Epithelial cell of prostate (primary cell): Measurements from ENCODE around the gene LANCL2.
"Not testable (repeated sequence)": the region's sequence is repeated elsewhere in the genome, so short reads cannot be mapped to it uniquely, and the experiment has no call there.

Source experiments
- DNase-seq: peaks from one replicate; pipeline ENCODE4 v3.0.0-alpha.2; 2011; ENCODE audit warnings: low read depth, low spot score
- H3K27ac ChIP-seq: fragments of 450-650 bp; 2 replicates; pipeline ENCODE4 v1.5.1; 2017; ENCODE audit warnings: mild to moderate bottlenecking

LANCL2 gene

DNA sequence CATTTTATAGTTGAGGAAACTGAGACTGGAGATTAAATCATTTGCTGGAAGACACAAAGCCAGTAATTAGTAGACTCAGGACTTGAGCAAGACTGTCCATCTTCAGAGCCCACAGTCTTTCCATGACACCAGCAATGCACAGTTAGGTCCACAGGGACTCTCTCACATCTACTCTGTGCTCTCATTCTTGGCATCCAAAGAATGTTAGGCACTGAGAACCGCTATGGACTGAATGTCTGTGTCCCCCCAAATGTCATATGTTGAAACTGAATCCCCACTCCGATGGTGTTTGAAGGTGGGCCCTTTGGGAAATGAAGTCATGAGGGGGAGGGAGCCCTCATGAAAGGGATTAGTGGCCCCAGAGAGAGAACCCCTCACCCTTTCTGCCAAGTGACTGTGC lies 100.6 kb downstream of the LANCL2 start:
- no peak overlapping the region for H3K27ac ChIP-seq
- DNase-seq, result no peak

DNA sequence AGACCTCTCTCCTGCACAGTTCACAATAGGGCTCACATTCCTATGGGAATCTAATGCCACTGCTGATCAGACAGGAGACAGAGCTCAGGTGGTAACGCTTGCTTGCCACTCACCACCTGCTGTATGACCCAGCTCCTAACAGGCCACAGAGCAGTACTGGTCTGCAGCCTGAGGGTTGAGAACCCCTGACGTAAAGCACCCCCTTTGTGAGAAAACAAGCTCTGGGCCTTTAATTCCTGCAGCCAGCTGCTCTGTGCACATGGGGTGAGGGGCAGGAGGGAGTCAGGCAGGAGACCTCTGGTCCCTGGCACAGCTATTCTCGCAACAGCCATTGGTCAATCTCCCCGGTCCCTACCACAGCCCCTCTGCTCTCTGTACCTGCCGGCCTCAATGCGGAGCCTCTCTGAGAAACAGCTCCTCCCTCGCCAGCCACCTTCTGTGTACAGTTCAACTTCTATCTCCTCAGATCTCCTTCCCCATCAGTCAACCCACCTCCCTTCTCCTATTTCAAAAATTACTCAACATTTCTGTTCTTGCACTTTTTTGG lies 102.0 kb downstream of the LANCL2 start:
- DNase-seq, result no peak
- H3K27ac ChIP-seq, result no peak overlapping the region

DNA sequence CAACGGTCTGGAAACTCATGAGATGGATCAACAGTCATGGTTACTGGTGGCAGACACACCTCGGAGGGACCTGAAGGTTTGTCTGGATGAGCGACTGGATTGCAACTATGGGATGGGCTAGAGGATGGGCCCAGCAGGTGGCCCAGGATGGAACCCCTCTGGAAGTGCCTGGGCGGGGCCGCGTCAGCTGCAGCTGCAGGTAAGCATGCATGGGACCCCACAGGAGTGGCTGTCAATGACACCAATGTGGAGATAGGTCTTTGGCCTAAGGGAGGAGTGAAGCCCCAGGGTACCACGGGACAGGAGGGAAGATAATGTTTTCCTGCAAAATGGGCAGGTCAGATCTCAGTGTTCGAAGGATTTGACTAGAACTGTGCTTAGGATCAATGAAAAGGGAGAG lies 103.4 kb downstream of the LANCL2 start:
- no peak overlapping the region for H3K27ac ChIP-seq
- DNase-seq, result no peak

DNA sequence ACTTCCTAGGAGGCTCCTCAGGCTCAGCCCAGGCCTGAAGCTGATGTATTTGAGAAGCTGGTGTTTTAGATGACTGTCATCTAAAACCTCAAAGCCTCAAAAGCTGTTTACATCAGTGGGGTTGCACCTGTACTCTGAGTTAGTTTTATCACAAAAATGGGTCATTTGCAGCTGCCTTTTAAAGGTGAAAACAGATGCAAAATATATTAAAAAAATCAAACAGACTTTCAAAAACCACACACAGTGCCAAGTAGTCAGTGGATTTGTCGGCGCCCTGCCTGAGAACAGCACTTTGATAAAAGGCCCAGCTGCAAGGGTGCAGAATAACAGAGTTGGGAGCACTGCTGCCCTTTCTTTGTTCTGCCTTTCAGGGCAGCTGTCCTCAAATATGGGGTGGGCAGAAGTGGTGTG lies 104.1 kb downstream of the LANCL2 start:
- DNase-seq, result no peak

DNA sequence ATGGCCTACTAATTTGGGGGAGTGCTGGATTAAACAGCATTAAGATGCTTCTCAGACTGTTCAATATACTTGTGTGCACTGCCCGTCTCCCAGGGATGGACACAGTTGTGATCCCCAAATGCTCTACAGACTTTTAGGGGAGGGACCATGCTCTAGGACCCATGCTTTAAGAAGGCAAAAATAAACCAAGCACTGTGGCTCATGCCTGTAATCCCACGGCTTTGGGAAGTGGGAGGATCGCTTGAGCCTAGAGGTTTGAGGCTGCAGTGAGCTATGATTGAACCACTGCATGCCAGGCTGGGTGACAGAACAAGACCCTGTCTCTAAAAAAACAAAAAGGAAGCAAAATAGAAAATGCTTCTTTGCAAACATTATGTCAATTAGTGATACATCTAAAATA lies 104.6 kb downstream of the LANCL2 start:
- DNase-seq, result no peak
- H3K27ac ChIP-seq, result no peak overlapping the region

More for the DNA sequence above, 104.1 kb downstream of the LANCL2 start:
- no peak overlapping the region for H3K27ac ChIP-seq

DNA sequence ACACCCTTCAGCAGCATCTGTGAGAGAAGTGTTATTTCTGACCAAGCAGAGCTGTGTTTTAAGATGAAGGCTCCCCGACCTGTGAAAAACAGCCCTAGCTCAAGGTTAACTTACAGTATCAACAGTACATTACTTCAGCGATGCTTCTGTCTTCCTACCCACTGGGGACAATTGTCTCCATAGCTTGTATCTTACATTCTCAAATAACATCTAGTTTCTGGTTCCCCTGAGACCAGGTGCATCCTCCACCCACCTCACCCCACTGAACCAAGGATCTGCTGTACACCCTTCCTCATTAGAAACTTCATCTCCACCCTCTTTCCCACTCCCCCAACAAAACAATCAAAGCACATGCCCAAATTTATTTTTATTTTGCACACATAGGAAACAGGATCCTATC lies 105.1 kb downstream of the LANCL2 start:
- no peak for DNase-seq
- no peak overlapping the region for H3K27ac ChIP-seq

DNA sequence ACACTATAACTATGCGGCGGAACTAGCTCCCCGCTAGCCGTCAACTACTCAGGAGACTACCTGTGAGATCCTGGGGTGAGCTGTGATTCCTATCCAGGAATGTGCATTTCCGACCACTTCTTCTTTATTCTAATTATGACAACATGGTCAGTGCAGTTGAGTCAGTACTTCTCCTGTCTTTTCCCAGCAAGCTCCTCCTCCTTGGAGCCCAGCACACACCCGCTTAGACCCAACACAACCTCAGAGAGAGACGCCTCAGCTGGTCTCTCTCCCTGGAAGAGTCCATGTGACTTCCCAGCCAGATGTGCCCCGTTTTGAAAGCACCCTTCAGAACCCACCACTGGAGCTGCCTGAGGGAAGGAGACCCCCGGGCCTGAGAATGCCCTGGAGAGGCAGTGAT lies 106.5 kb downstream of the LANCL2 start:
- not testable (repeated sequence) for DNase-seq, H3K27ac ChIP-seq

DNA sequence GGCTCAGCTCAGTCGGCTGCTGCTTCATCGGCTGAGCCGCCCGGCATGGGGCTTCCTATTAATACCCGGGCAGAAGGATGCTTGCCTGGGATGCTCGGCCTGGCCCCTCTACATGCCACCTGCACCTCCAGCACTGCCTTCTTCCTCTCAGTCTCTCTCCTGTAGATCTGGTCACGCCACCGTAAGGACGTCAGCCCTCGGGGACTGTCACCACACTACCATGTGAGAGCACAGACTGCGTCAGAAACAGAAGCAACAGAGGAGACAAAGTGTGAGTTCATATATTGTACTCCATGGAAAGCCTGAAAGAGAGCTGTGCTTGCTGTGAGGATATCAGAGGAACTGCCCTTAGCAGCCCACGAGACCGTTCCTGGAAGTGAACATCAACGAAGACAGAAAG lies 107.3 kb downstream of the LANCL2 start:
- H3K27ac ChIP-seq, DNase-seq: not testable (repeated sequence)

DNA sequence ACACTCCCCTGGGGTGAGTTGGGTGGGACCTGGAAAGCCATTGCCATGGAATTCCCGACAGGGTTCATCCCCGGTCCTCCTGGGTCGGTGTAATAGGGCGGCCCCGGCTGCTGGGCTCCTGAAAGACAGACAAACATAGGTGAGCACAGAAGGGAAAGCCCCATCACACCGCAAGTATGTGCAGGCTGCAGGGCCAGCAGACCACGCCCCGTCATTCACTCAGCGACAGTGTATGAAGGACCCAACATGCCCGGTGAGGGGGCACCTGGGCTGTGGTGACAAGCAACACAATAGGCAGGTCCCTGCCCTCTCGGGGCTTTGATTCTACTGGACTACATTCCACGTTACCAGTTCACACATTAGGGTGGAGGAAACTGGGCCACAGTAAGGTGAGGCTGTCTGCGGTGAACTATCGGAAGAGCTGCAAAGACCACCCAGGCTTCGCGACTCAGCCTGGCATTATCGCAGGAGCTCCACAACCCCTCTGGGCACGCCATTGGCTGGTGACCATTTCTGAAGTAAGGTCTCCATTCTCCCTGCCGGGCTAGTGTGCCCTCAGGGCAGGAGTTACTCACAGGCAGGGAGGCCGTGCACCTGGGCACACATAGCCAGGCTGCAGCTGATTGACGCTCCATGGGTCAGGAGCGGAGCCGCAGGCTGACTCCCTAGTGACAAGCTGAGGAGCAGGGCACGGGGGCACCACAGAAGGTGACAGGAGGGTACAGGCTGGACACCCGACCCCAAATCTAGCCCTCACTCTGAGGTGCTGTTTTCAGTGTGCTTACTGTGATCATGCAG lies 108.0 kb downstream of the LANCL2 start:
- H3K27ac ChIP-seq, result no peak overlapping the region

DNA sequence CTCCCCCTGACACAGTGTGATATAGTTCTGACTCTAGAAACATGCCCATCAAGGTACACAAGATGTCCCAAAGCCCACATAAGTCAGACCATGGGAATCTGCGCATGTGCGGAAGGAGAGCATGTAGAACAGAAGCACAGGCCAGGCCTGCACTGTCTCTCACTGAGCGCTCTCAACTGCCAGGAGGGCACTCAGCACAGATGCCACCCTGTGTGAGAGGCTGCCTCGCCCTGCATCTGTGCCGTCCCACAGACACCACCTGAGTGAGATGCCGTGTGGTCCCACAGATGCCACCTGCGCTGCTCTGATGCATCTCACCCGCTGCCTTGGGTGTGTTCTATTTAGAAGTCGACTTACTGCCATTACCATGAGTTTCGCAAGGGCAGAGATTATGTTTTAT lies 108.8 kb downstream of the LANCL2 start:
- H3K27ac ChIP-seq, result no peak overlapping the region
- DNase-seq, result no peak

More for the DNA sequence above, 108.0 kb downstream of the LANCL2 start:
- DNase-seq, result no peak

DNA sequence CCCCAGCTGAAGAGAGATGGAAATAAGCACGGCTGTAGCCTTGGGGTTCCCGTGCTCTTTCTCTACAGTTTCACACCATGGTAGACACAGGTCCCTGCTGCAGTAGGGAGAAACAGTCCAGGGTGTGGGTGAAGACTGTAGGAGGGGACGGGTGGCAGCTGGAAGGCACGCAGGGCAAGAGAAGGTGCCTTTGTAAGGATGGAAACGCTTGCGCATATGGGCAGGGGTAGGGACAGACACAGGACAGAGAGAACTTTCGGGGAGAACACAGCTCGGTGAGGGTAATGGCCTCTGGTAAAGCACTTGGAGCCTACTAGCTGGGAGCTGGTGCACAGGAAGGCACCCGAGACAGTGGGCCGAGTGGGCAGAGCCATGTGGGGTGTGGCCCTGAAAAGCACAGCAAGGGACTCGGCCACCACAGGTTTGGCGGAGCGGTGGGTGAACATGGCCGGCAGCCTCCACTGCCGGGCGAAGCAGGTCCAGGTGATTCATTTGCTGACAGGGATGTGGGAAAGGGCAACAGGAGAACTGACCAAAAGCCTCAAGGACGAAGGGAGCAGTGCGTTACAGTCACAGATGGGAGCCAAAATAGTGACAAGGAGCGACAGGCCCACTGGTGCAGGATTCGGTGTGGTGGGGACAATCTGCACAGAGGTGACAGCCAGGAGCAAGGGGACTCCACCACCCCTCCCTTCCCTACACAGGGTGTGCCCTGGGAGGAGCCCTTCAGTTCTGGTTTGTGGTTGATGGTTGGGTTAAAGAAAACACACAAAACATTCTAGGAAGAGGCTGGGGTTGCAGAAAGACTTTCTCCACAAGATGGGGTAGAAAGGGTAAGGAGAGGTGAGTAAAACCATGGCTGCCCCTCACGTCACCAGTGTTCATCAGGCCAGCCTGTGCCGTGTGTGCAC lies 110.1 kb downstream of the LANCL2 start:
- H3K27ac ChIP-seq, result no peak overlapping the region
- DNase-seq, result no peak

DNA sequence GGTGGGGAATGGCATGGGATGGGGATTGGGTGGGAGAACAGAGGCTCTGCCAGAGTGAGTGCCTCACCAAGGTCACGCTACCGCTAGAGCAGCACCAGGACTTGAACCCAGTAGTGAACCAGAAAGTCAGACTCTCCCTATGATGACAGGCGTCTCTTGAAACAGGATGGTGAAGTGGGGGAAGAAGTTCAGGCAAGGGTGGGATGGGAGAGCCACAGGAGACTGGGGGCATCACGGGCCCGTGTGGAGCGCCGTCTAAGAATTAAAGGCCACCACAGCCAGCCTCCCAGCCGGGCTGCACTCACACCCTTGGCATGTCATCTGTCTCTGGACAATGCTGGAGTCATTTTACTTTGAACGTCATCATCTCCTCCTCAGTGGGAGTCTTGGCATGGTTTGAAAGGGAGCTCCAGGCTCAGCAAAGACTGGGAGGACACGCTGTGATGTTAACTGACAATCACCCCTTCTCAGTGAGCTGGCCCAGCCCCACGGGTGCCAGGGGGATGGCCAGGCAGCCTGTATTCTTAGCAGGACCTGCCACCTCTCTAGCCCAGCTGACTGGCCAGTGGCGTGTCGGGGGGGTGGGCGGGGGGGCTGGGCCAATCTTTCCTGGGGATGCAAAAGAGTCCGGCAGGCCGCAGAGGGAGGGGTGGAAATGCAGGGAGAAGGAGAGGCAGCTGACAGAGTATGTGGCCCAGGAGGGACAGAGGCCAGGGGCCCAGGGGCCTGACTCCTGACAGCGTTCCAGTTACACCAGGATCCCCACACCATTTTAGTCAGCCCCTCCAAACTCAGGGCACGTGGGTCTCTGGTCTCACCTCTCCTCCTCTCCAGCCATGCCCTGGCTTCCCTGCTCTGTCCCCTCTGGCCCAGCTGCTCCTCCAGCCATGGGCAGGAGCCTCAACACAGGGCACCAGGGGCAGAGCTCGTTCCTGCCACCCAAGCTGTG lies 111.0 kb downstream of the LANCL2 start:
- no peak for DNase-seq
- H3K27ac ChIP-seq, result no peak overlapping the region

DNA sequence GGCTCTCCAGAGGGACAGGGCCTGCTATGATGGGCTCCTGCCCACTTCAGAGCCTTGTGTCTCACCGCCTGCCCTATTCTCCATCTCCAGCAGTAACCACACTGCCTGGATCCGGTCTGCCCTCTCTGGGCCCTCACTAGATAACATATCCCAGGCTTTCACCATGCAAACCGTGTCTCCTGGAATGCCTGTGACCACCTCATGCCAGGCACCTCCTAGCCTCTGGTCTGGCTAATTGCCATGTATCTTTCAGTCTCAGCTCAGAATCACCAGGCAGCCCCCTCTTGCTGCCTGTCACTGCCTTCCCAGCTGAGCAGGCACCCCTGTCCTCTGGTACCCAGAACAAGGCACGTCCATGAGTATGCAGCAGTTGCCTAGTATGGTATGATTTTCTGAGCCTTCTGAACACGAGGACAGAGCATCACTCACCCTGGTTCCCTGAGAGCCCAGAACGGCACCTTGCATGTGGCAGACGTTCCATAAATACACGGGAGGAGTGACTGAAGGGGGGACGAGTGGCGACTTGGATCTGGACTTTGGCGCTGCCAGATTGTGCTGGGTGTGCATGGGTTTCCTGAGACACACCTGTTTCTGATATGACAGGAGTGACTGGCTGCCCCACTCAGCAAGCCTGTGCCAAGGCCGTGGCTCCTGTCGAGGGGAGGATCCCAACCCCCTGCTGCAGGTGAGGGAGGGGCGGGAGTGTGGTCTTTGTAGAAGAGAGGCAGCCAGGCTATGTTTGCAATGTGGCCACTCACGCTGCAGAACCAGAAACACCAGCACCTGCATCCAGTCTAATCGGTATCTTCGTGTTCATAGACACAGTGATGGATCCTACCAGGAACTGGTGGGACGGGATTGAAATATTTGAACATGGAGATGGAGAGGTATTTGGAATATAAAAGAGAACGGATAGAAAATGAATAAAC lies 112.0 kb downstream of the LANCL2 start:
- H3K27ac ChIP-seq, result no peak overlapping the region
- DNase-seq, result no peak

DNA sequence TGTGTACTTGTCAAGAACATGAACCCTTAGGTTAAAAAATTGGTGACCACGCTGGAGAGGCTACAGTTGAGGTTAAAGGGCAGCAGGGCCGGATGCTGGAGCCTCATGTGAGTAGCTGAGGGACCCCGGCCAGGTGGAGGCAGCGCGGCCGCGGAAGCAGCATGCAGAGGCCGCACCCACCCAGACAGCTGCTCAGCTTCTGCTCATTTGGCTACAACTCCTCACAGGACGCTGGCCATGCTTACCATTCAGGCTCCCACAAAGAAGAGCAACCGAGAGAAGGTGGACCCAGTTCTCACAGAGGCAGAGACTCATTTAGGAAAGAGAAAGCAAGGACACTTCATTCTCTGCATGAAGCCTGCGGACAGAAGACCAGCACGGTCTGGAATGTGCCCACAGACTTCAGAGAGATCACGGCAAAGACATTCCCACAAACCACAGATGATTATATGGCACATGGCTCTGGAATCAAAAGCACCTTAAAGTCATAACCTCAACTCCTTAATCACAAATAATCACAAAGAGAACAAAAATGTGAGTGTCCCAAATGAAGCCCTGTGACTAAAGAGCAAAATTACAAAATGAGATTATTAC lies 112.7 kb downstream of the LANCL2 start:
- H3K27ac ChIP-seq, result no peak overlapping the region
- no peak for DNase-seq

DNA sequence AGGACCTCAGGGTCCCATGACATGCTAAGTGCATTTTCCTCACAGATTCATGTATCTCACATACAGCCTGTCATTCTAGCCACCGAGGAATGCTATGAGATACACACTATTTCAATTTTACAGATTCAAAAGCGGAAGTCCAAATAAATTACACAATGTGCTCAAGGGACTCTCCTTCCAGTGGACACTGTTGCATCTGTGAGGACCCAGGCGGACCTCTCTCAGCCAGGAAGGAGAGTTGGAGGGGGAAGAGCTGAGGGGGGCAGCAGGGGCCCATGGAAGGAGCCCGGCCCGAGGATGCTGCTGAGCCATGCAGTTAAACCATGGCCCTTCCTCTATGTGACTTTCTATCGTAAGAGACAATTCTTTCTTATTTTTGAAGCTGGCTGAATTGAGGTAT lies 113.6 kb downstream of the LANCL2 start:
- H3K27ac ChIP-seq, result no peak overlapping the region
- no peak for DNase-seq

DNA sequence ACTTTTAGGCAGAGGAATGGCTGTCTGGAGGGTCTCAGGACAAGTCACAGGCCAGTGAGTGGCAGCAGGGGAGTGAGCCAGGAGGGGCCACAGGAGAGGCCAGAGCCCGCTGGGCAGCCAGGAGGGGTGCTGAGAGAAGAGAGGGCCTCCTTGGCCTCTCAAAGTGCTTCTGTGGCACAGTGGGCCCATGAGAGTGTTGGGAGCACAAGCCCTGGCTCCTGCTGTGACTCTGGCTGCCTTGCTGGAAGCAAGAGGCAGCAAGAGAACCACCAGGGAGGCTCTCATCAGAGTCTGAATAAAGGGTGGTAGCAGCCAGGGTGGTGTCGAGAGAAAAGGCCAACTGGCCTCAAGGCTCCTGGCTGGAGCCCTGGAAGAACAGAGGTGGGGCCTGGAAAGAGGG lies 116.0 kb downstream of the LANCL2 start:
- H3K27ac ChIP-seq, result no peak overlapping the region
- no peak for DNase-seq

DNA sequence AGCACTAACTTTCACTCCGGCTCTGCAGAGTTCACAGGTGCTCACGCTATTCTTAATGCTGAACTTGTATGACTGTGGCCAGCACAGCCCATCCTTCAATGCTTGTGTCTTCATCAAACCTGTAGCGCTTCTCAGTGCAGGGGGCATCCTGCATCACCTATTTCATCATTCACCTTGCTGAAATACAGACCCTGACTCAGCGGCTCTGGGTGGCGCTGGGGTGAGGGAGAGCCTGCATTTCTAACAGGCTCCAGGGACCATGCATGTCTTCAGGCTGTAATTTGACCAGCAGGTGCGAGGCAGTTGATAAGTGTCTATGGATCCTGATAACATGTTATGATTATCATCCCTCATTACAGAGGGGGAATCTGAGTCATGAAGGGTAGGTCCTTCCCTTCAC lies 117.9 kb downstream of the LANCL2 start:
- DNase-seq, result no peak
- no peak overlapping the region for H3K27ac ChIP-seq
